Panc1 (cell line): Measurements from ENCODE around the gene ZNF8. TPM values are rescaled to one million over a fixed set of nuclear protein-coding genes. Genes with fewer than 3 reads are reported as not detected.
A peak's percentile ranks its signal among the peaks of the same experiment; 100 is the strongest.

Source experiments
- ATAC-seq: fragments of 200-7000 bp; cut with Tn5 transposase; 2 replicates; pipeline ENCODE4 v1.9.1; 2020; ENCODE audit warnings: mild to moderate bottlenecking, moderate library complexity
- BruUV-seq: library from RNA; stranded (reverse); fragments of 400-500 nt; replicated peaks from 2 replicates; lab custom pipeline; 2021; lab: Mats Ljungman, UMichigan
- CTCF ChIA-PET: fragments of 300-600 bp; sonication (Branson Sonifier 250); formaldehyde crosslinking; loops from one replicate; lab custom pipeline; 2022; ENCODE audit warnings: antibody characterized with exemption; lab: Charles Lee
- POLR2A ChIA-PET: fragments of 300-600 bp; sonication (Branson Sonifier 250); formaldehyde crosslinking; loops from one replicate; lab custom pipeline; 2022; ENCODE audit warnings: antibody characterized with exemption; lab: Charles Lee
- DNase-seq: peaks from one replicate; pipeline ENCODE4 v3.0.0-alpha.2; 2010; ENCODE audit warnings: low read depth, low spot score
- H3K27ac ChIP-seq: 2 replicates; pipeline ENCODE4 v1.5.1; 2011; ENCODE audit warnings: mild to moderate bottlenecking, low read length, inconsistent platforms
- H3K27me3 ChIP-seq: fragments of 200-500 bp; sonication (Bioruptor generic); 2 replicates; pipeline ENCODE4 v1.6.0; 2014; ENCODE audit warnings: low read length, inconsistent platforms; ENCODE audit not compliant: control insufficient read depth, insufficient read depth
- H3K36me3 ChIP-seq: fragments of 200-500 bp; sonication (Bioruptor generic); 2 replicates; pipeline ENCODE4 v1.5.1; 2014; ENCODE audit warnings: inconsistent platforms, mild to moderate bottlenecking, low read length, moderate library complexity; ENCODE audit not compliant: control insufficient read depth, insufficient read depth
- H3K4me1 ChIP-seq: 2 replicates; pipeline ENCODE4 v1.5.1; 2011; ENCODE audit warnings: inconsistent platforms, mild to moderate bottlenecking, low read length, moderate library complexity; ENCODE audit not compliant: control insufficient read depth, insufficient read depth
- H3K4me3 ChIP-seq, 2 experiments: 2 replicates each; pipeline ENCODE4 v1.5.1; 2011 to 2012; ENCODE audit warnings: low read depth in 2 of 2, low read length in 2 of 2, mild to moderate bottlenecking in 2 of 2, inconsistent platforms in 1 of 2, moderate library complexity in 1 of 2
- H3K9me3 ChIP-seq: fragments of 200-500 bp; sonication (Bioruptor generic); 2 replicates; pipeline ENCODE4 v1.5.1; 2014; ENCODE audit warnings: low read depth, mild to moderate bottlenecking, inconsistent platforms, low read length, moderate library complexity; ENCODE audit not compliant: control insufficient read depth, insufficient read depth
- CTCF ChIP-seq: fragments of 450-650 bp; IDR thresholded peaks from 2 replicates; pipeline ENCODE4 v1.5.1; 2017; ENCODE audit warnings: mild to moderate bottlenecking
- POLR2AphosphoS5 ChIP-seq: IDR thresholded peaks from 2 replicates; pipeline ENCODE4 v1.6.1; 2012; ENCODE audit warnings: mild to moderate bottlenecking, low read depth, low read length, moderate library complexity
- REST ChIP-seq, 2 experiments: IDR thresholded peaks; 2 replicates each; pipeline ENCODE4 v1.6.1; 2011 to 2012; ENCODE audit warnings: low read depth in 2 of 2, control low read depth in 1 of 2, low read length in 1 of 2, mild to moderate bottlenecking in 1 of 2, moderate library complexity in 1 of 2; ENCODE audit not compliant: insufficient read depth in 1 of 2
- SIN3A ChIP-seq: IDR thresholded peaks from 2 replicates; pipeline ENCODE4 v1.6.1; 2012; ENCODE audit warnings: low read depth, mild to moderate bottlenecking, low read length, moderate library complexity, borderline replicate concordance; ENCODE audit not compliant: insufficient read depth
- TCF7L2 ChIP-seq: IDR thresholded peaks from 2 replicates; pipeline ENCODE4 v1.6.1; 2011; ENCODE audit warnings: mild to moderate bottlenecking, low read depth, low read length, inconsistent platforms
- in situ Hi-C: cut with HindIII; loops from 2 replicates; pipeline ENCODE4 v1.10.0; 2016; ENCODE audit warnings: low sequenced_read_pairs, low pct_unique_long_range_greater_than_20kb
- intact Hi-C: fragments of 100-400 bp; cut with micrococcal nuclease; formaldehyde crosslinking; loops from one replicate; pipeline ENCODE4 v1.10.0; 2022; ENCODE audit not compliant: unreplicated experiment
- total RNA-seq: library from RNA; stranded (reverse); gene quantifications from one replicate; pipeline ENCODE4 v1.2.1, GENCODE V29; 2021; ENCODE audit not compliant: unreplicated experiment

The ZNF8 gene
- total RNA-seq, 1 experiment from 2014 or later, result 12.6 TPM

- Histone ChIP-seq H3K27me3 (no peaks in the 10 kb centered on the region), H3K4me3 (no peak overlapping the region), H3K4me1 (peaks cover 8% of the 10 kb centered on the region; the same call in 1 of the 2 replicates), H3K27ac (no peak overlapping the region), H3K9me3 (no peaks in the 10 kb centered on the region), H3K36me3 (no peaks in the 10 kb centered on the region)
- DNase-seq (no peak), ATAC-seq (no peak)
- intact Hi-C loops, result no loop called here
- no TSS peak for BruUV-seq
- TF ChIP-seq REST (IDR thresholded peaks at IDR 0.05; ENCODE audit: insufficient read depth in 1 of 2, low read depth in 2 of 2, low read length in 1 of 2), result no peak
- no peak for TF ChIP-seq CTCF
- TF ChIP-seq SIN3A, result no peak
- no peak for TF ChIP-seq TCF7L2
- TF ChIP-seq POLR2AphosphoS5, result no peak
- in situ Hi-C loops, result no loop called here
- ChIA-PET CTCF (no interaction called here), POLR2A (no interaction called here)
Measured at GRCh38 chr19:58345558-58345957, 66.8 kb downstream of the ZNF8 start.

GRCh38 chr19:58346961-58347929 lies 68.5 kb downstream of the ZNF8 start:
- in situ Hi-C loops, result no loop called here
- TSS peak; percentile 94 for BruUV-seq
- peak overlapping the region; percentile 72 for H3K27ac ChIP-seq

More at GRCh38 chr19:58346961-58347929, 68.5 kb downstream of the ZNF8 start:
- H3K4me3 ChIP-seq, result peak overlapping the region; percentile 63 to 97
- peaks cover 8% of the 10 kb centered on the region; the same call in 1 of the 2 replicates for H3K4me1 ChIP-seq
- intact Hi-C loops, result no loop called here
- no peak for DNase-seq
- peak; percentile 98 for ATAC-seq
- no peaks in the 10 kb centered on the region for H3K27me3 ChIP-seq
- no peak for TF ChIP-seq REST (IDR thresholded peaks at IDR 0.05; ENCODE audit: insufficient read depth in 1 of 2, low read depth in 2 of 2, low read length in 1 of 2)
- no peak for TF ChIP-seq CTCF
- no peak; the same call in 1 of the 2 replicates for TF ChIP-seq POLR2AphosphoS5
- TF ChIP-seq TCF7L2, result no peak
- TF ChIP-seq SIN3A, result peak; percentile 63; the same call in 1 of the 2 replicates
- no peaks in the 10 kb centered on the region for H3K36me3 ChIP-seq
- ChIA-PET CTCF (interaction anchor here (0.6 to 0.9 kb wide), 4 partner anchors 151 to 491 kb away, joined by 3 to 9 read pairs (median 5); partner anchors contain the start of gene ZBTB45), POLR2A (interaction anchor here (0.5 to 2.0 kb wide), 3 partner anchors 15 to 187 kb away, joined by 3 to 16 read pairs (median 5); partner anchors contain the start of gene ZNF497)
- no peaks in the 10 kb centered on the region for H3K9me3 ChIP-seq
